T-helper 1 cell treated with Interleukin-12 subunit alpha and Interleukin-12 subunit beta and Interleukin-4 antibody, amounts not matched to agents 30 μg/mL and 1 μg/mL, for 36 hours (primary cell): Measurements from ENCODE around the gene ERCC6.

ENCODE experiments used
- H3K27ac Mint-ChIP-seq: one replicate; pipeline ENCODE4 v1.8.0; 2021; ENCODE audit warnings: mild to moderate bottlenecking, mixed read lengths
- H3K27me3 Mint-ChIP-seq: one replicate; pipeline ENCODE4 v1.8.0; 2021; ENCODE audit warnings: low read depth, mixed read lengths
- H3K36me3 Mint-ChIP-seq: one replicate; pipeline ENCODE4 v1.8.0; 2021; ENCODE audit warnings: low read depth, mixed read lengths
- H3K4me1 Mint-ChIP-seq: one replicate; pipeline ENCODE4 v1.8.0; 2021; ENCODE audit warnings: low read depth, mixed read lengths
- H3K4me3 Mint-ChIP-seq: one replicate; pipeline ENCODE4 v1.8.0; 2021; ENCODE audit warnings: mild to moderate bottlenecking, moderate library complexity, mixed read lengths
- H3K9me3 Mint-ChIP-seq: one replicate; pipeline ENCODE4 v1.8.0; 2021; ENCODE audit warnings: mixed read lengths

Gene ERCC6

DNA sequence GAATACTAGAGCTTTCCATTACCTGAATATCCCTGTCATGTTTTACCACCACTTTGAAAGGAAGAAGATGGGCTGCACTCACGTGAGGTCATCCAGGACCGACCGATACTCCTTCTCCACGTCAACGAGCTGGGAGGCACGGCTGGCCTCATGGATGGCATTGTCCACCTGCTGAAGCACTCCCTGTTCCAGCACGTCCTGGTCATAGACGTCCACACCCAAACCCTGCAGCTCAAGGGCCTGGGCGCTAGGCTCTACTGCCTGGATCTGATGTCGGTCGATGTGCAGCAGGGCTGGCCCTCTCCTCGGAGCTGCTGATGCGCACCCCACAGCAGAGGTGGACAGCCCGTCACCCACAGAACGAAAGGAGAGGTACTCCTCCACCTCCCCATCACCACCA lies 6.5 kb downstream of the ERCC6 start:
- peaks cover 20% of the 10 kb centered on the region for H3K4me1 Mint-ChIP-seq
- peaks cover 34% of the 10 kb centered on the region for H3K36me3 Mint-ChIP-seq
- H3K27me3 Mint-ChIP-seq = no peaks in the 10 kb centered on the region
- no peaks in the 10 kb centered on the region for H3K9me3 Mint-ChIP-seq
- H3K27ac Mint-ChIP-seq = no peak overlapping the region
- H3K4me3 Mint-ChIP-seq = no peak overlapping the region

DNA sequence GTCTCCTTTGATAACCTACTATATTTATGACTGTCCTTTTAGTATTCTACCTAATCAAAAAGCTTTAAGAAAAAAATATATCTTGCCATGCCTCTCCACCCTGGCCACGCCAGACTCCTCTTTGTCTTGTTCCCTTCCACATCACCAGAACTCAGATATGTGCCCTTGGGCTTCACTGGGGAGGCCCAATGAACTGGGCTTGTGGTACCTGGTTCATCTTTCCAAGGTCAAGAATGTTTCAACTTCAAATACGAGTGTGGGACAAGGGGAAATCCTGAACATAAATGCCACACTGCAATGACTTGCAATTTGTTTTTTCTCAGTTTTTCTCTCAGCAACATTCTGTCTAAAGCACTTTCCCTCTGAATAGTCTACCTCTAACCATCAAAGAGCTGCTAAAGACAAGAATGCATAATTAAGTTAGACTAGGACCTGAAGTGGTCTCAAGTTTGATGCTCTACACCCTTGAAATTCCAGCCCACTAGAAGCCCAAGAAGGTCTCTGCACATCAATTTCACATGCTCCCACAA lies 9.9 kb downstream of the ERCC6 start:
- Mint-ChIP-seq H3K4me3 (no peak overlapping the region), H3K4me1 (peaks cover 2% of the 10 kb centered on the region), H3K36me3 (peaks cover 38% of the 10 kb centered on the region), H3K9me3 (no peaks in the 10 kb centered on the region), H3K27me3 (no peaks in the 10 kb centered on the region), H3K27ac (no peak overlapping the region)

DNA sequence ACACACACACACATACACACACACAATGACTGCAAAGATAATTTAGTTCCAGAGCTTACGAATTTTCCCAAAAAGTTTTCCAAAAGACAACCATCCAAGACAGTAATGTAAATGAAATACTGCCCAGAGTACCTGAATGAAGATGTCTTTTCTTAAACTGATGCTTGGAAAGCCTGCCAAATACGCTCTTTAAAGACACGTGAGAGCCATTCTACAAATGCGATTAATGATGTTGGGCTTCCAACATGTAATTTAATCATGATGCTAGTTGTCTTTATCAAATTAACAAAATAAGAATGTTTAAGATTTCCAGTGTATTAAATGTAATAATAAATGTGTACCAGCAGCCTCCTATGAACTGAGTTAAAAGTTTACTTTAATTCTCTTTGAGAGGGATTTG lies 11.1 kb downstream of the ERCC6 start:
- Mint-ChIP-seq H3K9me3 (no peaks in the 10 kb centered on the region), H3K27me3 (no peaks in the 10 kb centered on the region), H3K4me3 (no peak overlapping the region), H3K4me1 (peaks cover 2% of the 10 kb centered on the region), H3K27ac (no peak overlapping the region), H3K36me3 (peaks cover 40% of the 10 kb centered on the region)

GRCh38 chr10:49527061-49527460 lies 11.9 kb downstream of the ERCC6 start:
- H3K27me3 Mint-ChIP-seq = no peaks in the 10 kb centered on the region
- peaks cover 33% of the 10 kb centered on the region for H3K36me3 Mint-ChIP-seq
- no peaks in the 10 kb centered on the region for H3K9me3 Mint-ChIP-seq
- H3K4me3 Mint-ChIP-seq = no peak overlapping the region
- H3K27ac Mint-ChIP-seq = no peak overlapping the region
- H3K4me1 Mint-ChIP-seq = peaks cover 2% of the 10 kb centered on the region

- H3K27me3 Mint-ChIP-seq = no peaks in the 10 kb centered on the region
- H3K36me3 Mint-ChIP-seq = peaks cover 30% of the 10 kb centered on the region
- H3K9me3 Mint-ChIP-seq = no peaks in the 10 kb centered on the region
- H3K4me3 Mint-ChIP-seq = no peak overlapping the region
- H3K27ac Mint-ChIP-seq = no peak overlapping the region
- peaks cover 2% of the 10 kb centered on the region for H3K4me1 Mint-ChIP-seq
Observed at GRCh38 chr10:49526619-49527018, 12.3 kb downstream of the ERCC6 start.

- Mint-ChIP-seq H3K27me3 (no peaks in the 10 kb centered on the region), H3K9me3 (no peaks in the 10 kb centered on the region), H3K4me3 (no peak overlapping the region), H3K36me3 (peaks cover 29% of the 10 kb centered on the region), H3K4me1 (peaks cover 2% of the 10 kb centered on the region), H3K27ac (no peak overlapping the region)
Observed at GRCh38 chr10:49524496-49524895, 14.4 kb downstream of the ERCC6 start.

DNA sequence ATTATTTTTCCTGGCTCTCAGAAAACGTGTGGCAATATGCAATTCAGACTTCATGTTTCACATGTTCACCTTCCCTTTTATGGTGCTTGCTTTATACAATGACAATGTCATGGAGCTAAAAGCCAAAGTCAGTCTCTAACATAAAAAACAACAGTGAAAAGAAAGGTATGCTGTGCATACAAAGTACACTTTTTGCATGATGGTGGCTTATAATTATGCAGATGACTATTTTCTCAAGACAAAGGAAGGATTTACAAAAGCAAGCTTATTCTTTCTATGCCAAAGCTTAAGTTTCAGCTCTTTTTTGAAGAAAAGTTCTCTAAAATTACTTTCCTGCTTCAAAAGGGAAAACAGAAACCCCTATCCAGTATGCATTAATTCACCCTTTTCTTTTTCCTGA lies 15.6 kb downstream of the ERCC6 start:
- Mint-ChIP-seq H3K27ac (no peak overlapping the region), H3K4me3 (no peak overlapping the region), H3K9me3 (no peaks in the 10 kb centered on the region), H3K4me1 (no peaks in the 10 kb centered on the region), H3K27me3 (no peaks in the 10 kb centered on the region), H3K36me3 (peaks cover 23% of the 10 kb centered on the region)

GRCh38 chr10:49521062-49521461 lies 17.9 kb downstream of the ERCC6 start:
- Mint-ChIP-seq H3K27me3 (no peaks in the 10 kb centered on the region), H3K27ac (no peak overlapping the region), H3K9me3 (no peaks in the 10 kb centered on the region), H3K4me3 (no peak overlapping the region), H3K4me1 (no peaks in the 10 kb centered on the region), H3K36me3 (peaks cover 13% of the 10 kb centered on the region)

DNA sequence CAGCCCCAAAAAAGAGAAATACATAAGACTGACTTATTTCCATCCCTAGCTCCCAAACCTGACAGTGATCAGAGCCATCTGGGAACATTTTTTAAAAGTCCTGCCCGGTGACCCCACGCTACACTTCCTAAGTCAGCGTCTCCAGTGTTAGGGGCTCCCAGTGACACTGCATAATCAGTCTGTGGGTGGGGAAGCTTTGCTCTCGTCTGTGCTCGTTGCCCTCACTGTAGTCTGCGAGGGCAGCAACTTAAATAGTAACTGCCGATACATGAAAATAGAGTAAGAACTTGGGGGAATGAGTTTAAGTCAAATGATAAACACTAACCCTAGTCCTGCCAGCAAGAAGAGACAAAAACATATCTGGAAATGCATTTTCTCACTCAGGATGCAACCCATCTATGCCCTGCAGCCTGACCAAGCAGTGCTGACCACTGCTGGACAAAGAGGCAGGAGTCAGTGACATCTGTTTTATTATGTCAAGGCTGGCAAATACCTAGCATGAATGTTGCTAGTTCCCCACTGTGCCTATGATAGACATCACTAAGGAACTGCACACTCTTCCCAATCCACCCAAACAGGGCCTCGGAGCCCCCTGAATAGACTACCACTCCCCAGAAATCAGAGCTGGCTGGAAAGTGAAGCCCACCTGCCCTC lies 18.7 kb downstream of the ERCC6 start:
- Mint-ChIP-seq H3K4me1 (no peaks in the 10 kb centered on the region), H3K9me3 (no peaks in the 10 kb centered on the region), H3K27me3 (no peaks in the 10 kb centered on the region), H3K4me3 (no peak overlapping the region), H3K27ac (no peak overlapping the region), H3K36me3 (peaks cover 17% of the 10 kb centered on the region)

DNA sequence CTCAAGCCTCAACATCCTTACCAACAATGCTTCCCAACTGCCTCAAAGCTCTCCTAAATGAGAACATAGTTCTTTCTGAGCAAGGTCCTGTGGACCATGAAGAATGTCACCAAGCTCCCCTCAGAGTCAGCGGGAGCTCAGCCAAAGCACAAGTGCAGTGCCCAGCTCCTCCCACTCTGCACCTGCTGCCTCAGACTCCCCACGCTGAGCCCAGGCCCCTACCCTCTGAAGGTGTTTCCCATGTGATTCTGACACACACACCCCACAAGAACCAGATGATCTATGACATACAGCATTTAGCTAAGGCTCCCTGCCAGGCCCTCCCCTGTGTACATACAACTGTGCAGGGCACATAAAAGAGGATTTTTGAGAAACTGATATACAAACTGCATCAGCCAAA lies 19.2 kb downstream of the ERCC6 start:
- Mint-ChIP-seq H3K9me3 (no peaks in the 10 kb centered on the region), H3K4me3 (no peak overlapping the region), H3K36me3 (peaks cover 19% of the 10 kb centered on the region), H3K4me1 (no peaks in the 10 kb centered on the region), H3K27ac (no peak overlapping the region), H3K27me3 (no peaks in the 10 kb centered on the region)

- H3K9me3 Mint-ChIP-seq = no peaks in the 10 kb centered on the region
- H3K36me3 Mint-ChIP-seq = peaks cover 14% of the 10 kb centered on the region
- no peak overlapping the region for H3K4me3 Mint-ChIP-seq
- H3K4me1 Mint-ChIP-seq = no peaks in the 10 kb centered on the region
- no peak overlapping the region for H3K27ac Mint-ChIP-seq
- no peaks in the 10 kb centered on the region for H3K27me3 Mint-ChIP-seq
Observed at GRCh38 chr10:49518982-49519578, 19.8 kb downstream of the ERCC6 start.

DNA sequence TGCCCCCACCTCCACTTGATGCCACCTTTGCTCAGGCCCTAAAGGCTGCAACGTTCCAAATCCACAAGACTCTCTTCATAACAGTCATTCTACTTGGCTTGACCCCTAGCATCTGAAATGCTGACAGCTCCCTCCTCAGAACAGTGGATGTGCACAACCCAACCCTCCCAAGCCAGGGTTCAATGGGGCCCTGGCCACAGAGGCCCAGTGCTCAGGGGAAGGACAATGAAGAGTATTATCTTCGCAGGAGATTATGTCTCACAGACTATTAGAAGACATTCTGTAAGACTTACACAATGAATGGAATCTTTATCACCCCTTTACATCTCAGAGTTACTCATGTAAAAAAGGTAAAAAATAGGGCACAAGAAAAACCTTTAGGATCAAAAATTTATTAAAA lies 20.4 kb downstream of the ERCC6 start:
- Mint-ChIP-seq H3K27ac (no peak overlapping the region), H3K36me3 (peaks cover 11% of the 10 kb centered on the region), H3K4me1 (no peaks in the 10 kb centered on the region)

GRCh38 chr10:49516216-49516970 lies 22.5 kb downstream of the ERCC6 start:
- Mint-ChIP-seq H3K36me3 (peaks cover 11% of the 10 kb centered on the region), H3K27ac (no peak overlapping the region), H3K27me3 (no peaks in the 10 kb centered on the region), H3K9me3 (no peaks in the 10 kb centered on the region), H3K4me3 (no peak overlapping the region), H3K4me1 (no peaks in the 10 kb centered on the region)

More for the DNA sequence above, 20.4 kb downstream of the ERCC6 start:
- Mint-ChIP-seq H3K4me3 (no peak overlapping the region), H3K9me3 (no peaks in the 10 kb centered on the region), H3K27me3 (no peaks in the 10 kb centered on the region)

DNA sequence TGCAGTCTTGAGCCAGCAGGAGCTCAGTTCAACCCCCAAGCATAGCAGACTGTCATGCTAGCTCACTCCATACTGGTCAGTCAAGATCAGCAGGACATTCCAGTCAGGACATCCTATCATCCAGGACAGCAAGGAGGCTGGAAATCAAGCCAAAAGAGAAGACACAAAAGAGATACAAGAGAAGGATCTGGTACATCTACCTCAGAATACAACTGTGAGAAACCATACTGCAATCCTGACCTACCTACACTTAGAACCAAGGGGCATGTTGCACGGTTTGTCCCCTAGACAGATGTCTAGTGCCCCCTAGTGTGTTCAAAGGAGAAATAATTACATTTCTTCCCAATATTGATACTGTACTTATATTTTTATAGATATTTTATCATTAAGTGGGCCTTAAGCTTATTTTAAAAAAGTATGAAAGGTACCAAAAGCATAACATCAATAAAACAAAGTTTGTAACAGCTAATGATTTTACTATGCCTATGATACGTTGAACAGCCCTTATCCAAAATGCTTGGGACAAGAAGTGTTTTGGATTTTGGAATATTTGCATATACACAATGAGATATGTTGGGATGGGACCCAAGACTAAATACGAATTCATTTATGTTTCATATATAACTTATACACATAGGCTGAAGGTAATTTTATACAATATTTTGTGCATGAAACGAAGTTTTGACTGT lies 26.7 kb downstream of the ERCC6 start:
- peaks cover 7% of the 10 kb centered on the region for H3K36me3 Mint-ChIP-seq
- H3K4me3 Mint-ChIP-seq = no peak overlapping the region
- no peaks in the 10 kb centered on the region for H3K9me3 Mint-ChIP-seq
- peaks cover 22% of the 10 kb centered on the region for H3K27me3 Mint-ChIP-seq
- no peak overlapping the region for H3K27ac Mint-ChIP-seq
- H3K4me1 Mint-ChIP-seq = peaks cover 17% of the 10 kb centered on the region
